KG1 (cell line): ENCODE measurements around the gene SUSD4.

Experiments used
- DNase-seq: peaks from one replicate; lab custom pipeline; 2025; lab: John Stamatoyannopoulos, UW

The SUSD4 gene

DNA sequence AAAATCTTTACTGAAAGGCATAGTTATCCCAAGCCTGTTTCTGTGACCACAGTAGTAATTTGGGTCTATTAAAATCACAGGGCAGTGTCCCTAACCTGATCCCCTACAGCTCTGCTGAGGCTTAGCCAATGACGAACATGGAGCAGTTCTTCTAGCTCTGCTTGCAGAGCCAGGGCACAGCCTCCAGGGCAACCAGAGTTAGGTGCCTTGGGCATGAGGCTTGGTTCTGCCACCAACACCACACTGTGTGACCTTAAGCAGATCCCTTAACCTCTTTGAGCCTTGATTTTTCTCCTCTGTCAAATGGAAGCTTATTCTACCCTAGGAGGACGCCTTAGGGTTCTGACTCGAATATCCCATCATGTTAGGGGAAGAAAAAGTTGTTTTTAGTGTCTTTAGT lies 134.2 kb downstream of the SUSD4 start:
- no peak for DNase-seq

DNA sequence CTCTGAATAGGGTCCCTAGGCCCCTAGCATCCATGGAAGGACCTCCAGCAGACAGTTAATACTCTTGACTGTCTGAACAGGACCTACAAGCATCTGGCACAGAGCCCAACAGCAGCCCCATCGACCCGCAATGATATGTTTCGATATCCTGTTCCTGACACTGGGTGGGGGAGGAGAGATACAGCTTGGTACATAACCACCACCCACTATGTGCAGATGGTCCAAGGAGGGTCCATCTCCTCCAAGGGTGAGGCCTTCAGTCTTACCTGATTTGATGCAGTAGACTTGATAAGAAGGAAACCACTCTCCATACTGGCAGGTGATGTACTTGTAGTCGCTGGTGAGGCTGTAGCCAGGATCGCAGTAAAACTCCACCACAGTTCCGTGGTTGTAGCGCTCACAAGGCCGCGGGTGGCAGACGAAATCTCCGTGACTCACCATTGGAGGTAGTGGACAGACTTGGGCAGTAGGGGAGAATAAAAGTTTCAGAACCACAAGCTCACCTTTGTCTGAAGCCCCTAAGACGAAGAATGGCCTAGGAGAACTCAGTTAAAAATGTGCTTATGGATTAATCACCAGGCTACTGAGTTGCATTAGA lies 134.9 kb downstream of the SUSD4 start:
- DNase-seq, result no peak

DNA sequence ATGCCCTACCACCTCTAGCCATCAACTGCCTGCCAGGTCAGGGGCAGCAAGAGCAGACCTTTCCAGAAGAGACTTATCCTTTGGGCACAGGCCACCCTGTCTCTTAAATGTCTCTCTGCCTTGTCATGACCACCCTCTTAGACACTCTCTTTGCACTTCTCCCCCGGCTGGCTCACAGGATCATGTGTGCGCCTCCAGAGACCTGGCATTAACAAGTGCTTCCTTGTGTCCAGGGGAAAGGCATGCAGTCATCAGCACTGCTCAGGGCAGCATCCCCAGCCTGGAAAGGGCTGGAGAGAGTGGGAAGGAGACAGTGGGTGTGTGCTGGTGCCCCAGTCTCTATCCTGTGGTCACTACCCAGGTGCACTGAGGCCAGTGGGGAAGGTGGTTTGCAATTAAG lies 135.8 kb downstream of the SUSD4 start:
- no peak for DNase-seq

DNA sequence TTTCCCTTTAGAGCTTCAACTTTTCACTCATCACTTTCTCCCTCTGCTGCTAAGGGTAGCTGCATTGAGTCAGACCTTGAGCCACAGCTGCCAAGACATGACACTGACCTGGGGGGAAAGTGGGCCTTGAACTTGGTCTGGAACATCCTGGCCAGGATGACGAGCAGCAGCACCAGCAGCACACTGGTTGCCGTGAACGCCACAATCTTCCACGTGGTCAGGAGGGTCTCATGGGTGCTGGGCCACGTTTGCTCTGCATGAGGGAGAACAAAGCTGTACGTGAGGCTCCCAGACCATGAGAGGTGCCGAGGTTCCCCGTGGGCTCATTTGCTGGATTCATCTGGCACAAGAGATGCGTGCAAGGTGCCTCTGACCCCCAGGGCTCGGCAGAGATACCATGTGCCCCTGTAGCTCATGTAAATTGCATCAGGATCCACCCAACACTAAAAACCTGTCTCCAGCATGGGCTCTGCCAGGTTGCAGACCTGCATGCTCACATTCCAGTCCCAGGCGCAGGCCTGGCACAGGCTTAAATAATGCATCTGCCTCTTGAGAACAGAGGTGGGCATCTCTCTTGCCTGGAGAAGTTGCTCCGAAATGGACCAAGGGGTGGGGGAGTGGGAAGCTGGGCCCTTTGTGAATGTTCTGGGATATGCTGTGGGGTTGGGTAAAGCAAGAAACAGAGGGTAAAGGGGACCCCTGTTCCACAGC lies 136.3 kb downstream of the SUSD4 start:
- no peak for DNase-seq

DNA sequence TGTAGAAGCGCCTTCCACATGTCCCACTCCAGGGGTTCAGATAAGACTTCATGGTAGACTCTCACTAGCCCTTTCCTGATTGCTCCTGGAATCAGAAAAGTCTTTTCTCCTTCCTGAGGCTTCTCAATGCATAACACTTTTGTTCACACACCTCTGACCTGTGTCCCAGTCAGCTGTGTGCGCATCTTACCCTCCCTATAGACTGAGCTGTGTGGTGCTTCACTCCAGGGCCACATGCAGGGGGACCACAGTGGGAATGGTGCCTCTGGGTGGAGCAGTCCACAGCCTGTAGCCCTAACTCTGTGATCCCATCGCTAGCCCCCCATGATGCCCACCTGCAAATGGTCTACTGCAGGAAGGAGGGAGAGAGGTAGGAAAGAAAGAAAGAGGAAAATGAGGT lies 136.9 kb downstream of the SUSD4 start:
- DNase-seq, result no peak

DNA sequence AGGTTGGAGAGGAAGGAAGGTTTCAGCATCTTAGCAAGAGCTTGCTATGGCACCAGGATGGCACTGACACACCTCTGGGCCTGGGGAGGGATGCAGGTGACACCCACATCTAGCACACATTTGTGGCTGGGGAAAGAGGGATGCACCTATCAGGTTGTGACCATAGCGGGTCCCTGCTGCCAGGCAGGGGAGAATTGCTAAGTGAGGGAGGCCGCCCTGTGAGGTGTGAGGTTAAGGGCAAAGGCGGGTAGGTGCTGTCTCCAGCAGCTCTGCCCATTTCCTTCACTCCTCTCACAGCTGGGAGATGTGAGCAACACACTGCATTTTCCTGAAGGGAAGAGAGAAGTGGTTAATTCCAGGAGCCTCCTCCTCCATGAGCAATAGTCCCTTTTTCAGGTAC lies 137.7 kb downstream of the SUSD4 start:
- no peak for DNase-seq

DNA sequence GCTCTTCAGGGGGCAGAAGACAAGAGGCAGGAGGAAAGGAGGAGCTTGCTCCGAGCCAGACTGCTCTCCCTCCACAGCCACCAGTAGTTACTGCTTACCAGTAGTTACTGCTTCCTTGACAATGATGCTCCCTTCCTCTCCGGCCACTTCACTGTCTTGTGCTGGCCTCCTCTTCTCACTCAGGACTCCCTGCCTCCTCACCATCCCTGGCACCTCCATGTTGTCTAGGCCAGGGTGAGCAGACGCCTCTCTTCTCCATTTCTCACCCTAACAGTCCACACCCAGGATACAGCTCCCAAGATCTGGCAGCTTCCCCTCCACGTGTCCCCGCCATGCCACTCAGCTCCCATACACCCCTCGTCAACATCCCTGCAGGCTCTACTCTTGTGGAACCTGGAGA lies 138.5 kb downstream of the SUSD4 start:
- no peak for DNase-seq

DNA sequence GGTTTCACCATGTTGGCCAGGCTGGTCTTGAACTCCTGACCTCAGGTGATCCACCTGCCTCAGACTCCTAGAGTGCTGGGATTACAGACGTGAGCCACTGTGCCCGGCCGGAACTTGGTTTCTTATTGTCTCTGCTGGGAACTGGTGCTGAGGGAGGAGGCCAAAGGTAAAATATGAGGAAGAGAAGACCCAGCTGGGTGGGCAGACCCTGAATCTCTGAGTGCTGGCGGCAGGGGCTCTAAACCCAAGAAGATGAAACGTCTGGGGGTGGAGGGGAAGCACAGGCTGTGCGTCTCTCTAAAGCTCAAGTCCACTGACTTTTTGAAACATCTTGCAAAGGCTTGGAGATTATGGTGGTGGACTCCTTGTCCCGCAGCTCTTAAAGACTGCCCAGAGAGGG lies 138.9 kb downstream of the SUSD4 start:
- no peak for DNase-seq

DNA sequence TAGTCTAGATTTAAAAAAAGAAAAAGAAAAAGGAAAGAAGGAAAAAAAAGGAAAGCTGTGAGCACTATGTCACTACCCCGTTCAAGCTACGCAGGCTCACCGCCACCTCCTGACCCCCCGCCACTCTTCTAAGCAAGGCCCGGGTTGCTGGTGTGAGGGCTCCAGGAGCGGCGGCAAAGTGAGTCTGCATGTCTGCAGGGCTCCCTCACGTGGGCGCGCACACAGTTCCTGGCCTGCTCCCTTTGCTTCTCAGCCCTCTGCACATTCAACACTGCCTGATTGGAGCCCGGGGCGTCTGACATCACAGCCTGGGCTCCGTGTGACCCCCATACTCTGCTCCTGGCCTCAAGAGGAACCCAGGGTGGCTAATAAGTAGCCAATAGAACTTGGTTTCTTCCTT lies 139.5 kb downstream of the SUSD4 start:
- no peak for DNase-seq

DNA sequence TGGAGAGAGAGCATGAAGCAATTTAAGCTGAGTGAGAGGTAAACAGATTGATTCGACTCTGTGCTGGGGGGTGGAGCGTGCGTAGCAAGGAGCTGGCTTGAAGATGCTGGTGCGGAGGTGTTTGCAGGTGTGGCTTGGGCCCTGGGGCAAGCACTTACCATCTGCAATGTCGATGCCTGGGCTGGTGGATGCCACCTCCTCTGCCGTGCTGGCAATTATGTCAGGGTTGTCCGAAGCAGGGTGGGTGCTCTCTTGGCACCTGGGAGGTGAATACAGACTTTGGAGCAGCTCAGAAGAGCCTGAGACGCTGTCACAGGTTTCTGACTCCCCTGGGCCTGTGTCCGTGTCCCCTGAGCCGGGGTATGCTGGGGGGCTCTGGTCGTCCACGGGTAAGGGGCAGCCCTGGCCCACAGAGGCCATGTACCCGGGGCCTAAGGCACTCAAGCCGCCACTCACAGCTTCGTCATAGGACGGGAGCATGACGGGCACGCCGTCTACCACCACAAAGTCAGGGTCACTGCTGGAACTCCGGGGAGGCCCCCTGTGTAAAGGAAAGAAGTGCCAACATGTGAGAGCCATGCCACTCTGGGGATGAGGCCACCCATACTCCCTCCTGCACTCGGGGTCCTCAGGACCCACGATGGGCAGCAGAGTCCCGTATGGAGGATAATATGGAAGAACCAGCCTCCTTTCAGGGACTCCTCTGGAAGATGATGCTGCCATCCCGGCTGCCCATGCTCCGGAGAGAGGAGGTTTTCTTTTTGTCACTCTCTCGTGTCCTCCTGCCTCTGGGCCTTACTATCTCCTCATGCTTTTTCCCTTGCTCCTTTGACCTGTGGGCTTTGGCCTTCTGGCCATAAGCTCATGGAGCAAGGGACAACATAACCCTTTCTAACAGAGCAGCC lies 140.6 kb downstream of the SUSD4 start:
- DNase-seq, result no peak

DNA sequence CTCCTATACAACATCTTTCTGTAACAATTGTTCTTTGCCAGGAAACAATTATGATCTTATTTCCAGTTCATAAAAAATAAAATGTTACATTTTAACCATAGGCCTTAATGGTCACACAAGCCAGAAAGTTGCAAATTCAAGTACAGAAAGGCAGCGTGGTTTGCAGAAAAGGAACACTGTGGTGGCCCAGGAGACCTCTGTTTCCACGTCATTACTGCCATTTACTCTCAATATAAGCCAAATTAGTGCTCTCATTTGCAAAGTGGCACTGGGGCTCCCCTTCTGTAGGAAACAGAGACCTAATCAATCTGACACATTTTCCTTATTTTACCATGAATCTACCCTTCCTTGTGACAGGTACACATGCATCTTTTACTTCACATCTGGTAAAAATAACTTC lies 141.6 kb downstream of the SUSD4 start:
- DNase-seq, result no peak

DNA sequence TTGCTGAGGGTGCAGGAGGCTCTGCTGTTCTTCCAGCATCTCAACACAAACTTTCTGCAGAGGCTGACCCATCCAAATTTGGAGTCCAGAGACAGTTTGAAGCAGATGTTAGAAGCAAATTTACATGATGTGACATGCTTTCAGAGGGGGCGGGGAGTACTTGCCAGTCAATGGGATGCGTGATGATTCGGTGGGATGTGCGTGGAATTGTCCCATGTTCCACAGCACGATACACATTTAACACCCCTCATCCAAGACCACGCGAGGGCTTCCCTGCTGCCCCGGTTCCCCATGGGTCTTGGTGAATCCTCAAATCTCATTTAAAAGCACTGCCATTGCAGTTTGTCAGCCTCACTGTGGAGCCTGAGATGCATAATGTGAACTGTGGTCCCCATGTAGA lies 142.3 kb downstream of the SUSD4 start:
- no peak for DNase-seq

DNA sequence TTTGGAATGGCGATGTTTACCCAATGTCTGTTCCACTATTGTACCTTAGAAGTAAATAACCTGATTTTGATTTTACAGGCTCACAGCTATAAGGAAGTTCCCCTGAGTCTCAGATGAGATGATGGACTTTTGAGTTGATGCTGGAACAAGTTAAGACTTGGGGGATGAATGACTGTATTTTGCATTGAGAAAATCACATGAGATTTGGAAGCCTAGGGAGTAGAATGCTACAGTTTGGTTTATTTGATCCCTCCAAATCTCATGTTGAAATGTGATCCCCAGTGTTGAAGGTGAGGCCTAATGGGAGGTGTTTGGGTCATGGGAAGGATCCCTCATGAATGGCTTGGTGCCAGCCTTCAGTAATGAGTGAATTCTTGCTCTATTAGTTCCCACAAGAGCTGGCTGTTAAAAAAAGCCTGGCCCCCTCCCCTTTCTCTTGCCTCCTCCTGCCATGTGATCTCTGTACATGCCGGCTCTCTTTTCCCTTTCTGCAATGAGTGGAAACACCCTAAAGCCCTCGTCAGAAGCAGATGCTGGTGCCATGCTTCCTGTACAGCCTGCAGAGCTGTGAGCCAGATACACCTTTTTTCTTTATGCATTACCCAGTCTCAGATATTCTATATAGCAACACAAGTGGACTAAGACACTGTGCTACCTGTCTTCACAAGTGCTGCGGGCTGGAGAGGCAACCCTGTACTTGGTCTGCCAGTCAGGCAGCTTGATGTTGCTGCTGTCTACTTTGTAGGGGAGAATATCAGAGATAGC lies 143.9 kb downstream of the SUSD4 start:
- DNase-seq, result no peak

DNA sequence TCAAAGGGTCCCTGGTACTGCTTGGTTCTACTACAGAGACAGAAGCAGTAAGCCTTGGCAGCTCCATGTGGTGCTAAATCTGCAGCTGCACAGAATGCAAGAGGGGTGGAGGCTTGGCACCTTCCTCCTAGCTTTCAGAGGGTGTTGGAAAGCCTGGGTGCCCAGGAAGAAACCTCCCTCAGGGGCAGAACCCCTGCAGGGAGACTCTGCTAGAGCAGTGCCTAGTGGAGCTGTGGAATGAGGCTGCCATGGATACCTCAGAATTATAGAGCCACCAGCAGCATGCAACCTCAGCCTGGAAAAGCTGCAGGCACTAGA lies 144.7 kb downstream of the SUSD4 start:
- no peak for DNase-seq

DNA sequence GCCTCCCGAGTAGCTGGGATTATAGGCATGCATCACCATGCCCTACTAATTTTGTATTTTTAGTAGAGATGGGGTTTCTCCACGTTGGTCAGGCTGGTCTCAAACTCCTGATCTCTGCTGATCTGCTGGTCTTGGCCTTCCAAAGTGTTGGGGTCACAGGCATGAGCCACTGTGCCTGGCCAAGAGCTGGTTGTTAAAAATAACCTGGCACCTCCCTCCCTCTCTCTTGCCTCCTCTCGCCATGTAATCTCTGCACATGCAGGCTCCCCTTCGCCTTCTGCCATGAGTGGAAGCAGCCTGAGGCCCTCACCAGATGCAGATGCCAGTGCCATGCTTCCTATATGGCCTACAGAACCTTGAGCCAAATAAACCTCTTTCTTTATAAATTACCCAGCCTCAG lies 146.2 kb downstream of the SUSD4 start:
- DNase-seq, result no peak

DNA sequence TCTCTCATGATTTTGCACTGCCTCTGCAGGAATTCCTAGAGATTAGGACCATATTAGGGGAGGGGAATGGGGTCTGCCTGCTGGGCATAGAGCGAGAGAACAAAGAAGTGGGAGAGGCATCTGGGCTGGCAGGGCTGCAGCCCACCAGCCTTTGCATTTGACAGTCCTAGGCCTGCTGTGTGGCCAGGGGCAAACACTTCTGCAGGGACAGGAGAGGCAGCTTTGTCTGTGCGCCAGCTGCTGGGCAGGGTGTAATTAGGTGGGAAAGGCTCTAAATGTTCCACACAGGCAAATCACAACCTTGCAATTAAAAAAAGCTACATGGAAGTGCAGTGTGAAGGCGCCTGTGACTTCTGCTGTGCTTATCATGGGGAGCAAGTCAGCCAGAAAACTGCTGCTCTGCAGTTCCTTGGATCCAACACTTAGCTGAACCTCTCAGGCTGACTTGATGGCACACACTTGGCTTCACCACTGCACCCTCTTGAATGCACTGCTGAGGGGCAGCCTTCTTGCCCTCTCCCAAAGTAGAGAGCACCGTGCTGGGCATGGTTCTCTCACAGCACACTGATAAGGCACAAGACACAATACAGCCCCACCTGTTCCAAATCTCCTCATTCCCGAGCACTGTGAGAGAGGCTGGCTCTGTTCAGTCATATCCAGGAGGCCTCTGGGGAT lies 147.3 kb downstream of the SUSD4 start:
- no peak for DNase-seq

DNA sequence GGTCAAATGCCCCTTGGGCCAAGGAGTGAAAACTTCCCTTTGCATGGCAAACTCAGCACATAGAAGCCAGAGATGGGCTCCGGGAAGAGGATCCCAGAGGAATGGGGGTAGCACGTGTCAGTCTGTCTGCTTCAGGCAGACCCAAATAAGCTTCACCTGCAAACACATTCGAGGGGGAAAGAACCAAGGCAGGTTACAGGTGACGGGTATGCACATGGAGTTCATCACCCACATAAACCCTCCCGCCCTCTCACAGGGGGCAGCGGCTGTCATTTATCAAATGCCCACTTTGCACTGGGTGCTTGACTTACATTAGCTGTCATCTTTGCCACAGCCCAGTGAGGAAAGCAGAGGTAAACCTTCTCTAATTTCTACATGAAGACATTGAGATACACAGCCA lies 147.9 kb downstream of the SUSD4 start:
- no peak for DNase-seq

DNA sequence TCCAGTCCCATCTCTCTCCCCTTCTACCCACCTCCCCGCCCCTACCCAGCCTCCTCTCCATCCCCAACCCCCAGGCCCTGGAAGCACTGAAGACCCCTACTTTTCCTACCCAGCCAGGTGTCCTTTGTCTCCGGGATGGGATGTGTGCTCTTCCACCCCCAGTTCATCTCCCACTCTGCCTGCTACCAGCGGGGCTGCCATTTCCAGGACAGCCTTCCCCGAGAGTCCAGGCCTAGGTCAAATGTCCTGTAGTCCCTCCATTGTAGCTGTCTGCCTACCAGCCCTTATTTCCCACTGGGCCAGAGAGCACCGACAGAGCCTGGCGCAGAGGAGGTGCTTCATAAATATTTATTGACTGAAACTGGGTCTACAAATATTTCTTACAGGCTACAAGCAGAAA lies 148.9 kb downstream of the SUSD4 start:
- no peak for DNase-seq

DNA sequence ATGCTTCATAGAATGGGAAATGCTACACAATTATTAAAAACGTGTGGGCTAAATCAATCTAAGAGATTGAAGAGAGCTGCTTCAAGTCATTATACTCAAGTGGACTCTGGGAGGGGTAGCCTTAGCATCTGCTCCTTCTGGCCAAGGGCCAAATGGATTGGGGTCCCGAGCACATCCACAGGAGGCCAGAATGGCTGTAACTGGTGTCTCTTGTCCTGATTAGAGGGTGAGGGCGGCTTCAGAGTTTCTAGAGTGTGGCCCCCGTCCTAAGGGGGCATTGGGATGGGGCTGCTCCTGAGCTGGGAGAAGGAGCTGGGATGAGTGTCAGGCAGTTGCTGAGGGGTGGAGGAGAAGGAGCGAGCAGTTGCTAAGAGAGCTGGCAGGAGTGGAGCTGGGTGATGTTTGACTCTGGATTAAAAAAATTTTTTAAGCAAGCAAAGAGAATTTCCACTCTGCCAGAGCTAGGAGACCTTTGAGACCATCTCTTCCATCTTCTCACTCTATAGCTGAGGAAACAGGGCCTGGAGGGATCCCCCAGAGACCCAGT lies 149.6 kb downstream of the SUSD4 start:
- no peak for DNase-seq

DNA sequence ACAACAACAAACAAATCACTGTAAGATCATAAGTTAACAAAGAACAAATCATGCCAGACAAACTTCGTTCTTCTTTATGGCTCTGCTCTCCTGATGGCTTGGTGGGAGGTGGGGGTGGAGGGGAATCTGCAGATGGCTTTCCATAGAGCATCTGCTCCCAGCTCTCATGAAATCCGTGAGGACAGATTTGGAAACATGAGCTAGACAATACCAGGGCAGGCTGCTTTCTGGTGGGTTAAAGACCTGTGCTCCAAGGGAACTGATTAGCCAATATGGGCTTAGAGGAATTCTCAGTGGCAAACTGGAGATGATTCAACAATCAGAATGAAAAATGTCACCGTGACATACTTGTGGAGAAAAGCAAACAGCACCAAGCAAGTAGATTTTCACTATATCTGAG lies 151.5 kb downstream of the SUSD4 start:
- DNase-seq, result no peak

DNA sequence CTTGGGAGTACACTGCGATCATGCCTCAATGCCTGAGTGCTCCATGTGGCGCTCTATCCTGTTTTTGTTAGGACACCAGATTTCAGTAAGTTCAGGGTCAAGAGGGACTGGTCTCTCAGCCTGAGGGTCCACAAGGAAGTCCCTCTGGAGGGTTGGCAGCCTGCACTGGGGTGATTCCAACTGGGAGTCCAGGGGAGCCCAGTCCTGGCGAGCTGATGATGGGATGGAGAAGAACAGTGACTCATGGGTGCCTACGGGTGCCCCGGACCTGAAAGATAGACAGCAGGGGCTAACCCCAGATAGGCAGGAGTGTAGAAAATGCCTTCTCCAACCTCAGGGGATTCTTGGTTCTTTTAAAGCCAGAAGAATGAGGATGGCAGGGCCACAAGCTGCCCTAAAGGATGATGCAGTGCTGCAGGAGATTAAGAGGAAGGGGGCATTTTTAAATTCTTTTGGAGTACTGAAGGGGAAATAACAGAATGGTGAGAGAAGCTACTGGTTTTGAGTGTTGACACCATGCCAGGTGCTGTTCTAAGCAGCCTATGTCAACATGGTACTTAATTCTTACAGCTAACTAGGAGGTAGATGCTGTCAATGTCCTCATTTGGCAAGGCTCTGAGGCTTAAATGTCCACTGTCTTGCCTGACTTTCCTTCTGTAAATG lies 152.5 kb downstream of the SUSD4 start:
- DNase-seq, result no peak
